ENCODE data around the gene SH2D6.

DNA sequence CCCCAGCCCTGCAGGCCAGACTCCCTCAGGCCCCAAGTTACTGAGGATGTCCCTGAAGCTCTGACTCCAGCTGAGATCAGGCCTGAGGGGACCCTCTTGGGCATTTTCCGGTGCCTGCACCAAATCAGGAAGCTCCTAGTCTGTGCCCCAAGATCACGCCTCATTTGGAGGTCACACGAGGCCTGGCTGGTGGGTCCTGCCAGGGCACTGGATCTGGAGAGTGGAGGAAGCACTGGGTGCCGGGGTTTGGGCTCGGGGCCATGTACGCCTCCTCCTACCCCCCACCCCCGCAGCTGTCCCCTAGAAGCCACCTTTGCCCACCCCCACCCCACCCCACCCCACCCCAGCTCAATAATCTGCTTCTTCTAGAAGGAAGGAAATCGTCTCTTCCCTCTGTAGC is 16.2 kb downstream of the SH2D6 start:
- TF ChIP-seq, protein P1, sequence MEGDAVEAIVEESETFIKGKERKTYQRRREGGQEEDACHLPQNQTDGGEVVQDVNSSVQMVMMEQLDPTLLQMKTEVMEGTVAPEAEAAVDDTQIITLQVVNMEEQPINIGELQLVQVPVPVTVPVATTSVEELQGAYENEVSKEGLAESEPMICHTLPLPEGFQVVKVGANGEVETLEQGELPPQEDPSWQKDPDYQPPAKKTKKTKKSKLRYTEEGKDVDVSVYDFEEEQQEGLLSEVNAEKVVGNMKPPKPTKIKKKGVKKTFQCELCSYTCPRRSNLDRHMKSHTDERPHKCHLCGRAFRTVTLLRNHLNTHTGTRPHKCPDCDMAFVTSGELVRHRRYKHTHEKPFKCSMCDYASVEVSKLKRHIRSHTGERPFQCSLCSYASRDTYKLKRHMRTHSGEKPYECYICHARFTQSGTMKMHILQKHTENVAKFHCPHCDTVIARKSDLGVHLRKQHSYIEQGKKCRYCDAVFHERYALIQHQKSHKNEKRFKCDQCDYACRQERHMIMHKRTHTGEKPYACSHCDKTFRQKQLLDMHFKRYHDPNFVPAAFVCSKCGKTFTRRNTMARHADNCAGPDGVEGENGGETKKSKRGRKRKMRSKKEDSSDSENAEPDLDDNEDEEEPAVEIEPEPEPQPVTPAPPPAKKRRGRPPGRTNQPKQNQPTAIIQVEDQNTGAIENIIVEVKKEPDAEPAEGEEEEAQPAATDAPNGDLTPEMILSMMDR (IDR thresholded peaks at IDR 0.05) = no peak
- TF ChIP-seq EZH2 (IDR thresholded peaks at IDR 0.05) (no peak), EZH2phosphoT487 (IDR thresholded peaks at IDR 0.05) (no peak)

All from neural progenitor cell (in vitro differentiated cells).